Adrenal gland (tissue), 5 donors: ENCODE results near the gene FMN2.

Source experiments
- CTCF ChIP-seq, 6 experiments: fragments of 450-650 bp in 4 of 6; fragments of 200-600 bp in 2 of 6; sonication (generic) in 1 of 6; IDR thresholded peaks; 1 replicate in 5 of 6; 2 replicates in 1 of 6; pipeline versions ENCODE4 v1.5.1 to v1.8.0; 2016 to 2021; ENCODE audit warnings: antibody characterized with exemption in 6 of 6, mild to moderate bottlenecking in 2 of 6, moderate library complexity in 1 of 6
- POLR2A ChIP-seq, 2 donors: fragments of 450-650 bp; IDR thresholded peaks; one replicate each; pipeline ENCODE4 v1.6.1; 2017; ENCODE audit warnings: antibody characterized with exemption in 2 of 2, mild to moderate bottlenecking in 2 of 2, moderate library complexity in 1 of 2
- donor health status: DM: no; HTN: no; CAD: no.

GRCh38 chr1:240306673-240307072 is 215.0 kb downstream of the FMN2 start:
- TF ChIP-seq CTCF (IDR thresholded peaks at IDR 0.05) (no peak), POLR2A (IDR thresholded peaks at IDR 0.05) (no peak)
